GM18873 (cell line): ENCODE results near the gene FAM219A.
"Not testable (repeated sequence)": the region's sequence is repeated elsewhere in the genome, so short reads cannot be mapped to it uniquely, and the experiment has no call there.

ENCODE experiments used
- ATAC-seq: cut with Tn5 transposase; IDR thresholded peaks from one replicate; pipeline ENCODE4 v1.9.1; 2021; ENCODE audit warnings: mild to moderate bottlenecking, moderate library complexity, moderate number of reproducible peaks; ENCODE audit not compliant: unreplicated experiment, low FRiP score

The FAM219A gene

GRCh38 chr9:34363619-34364351 lies 94.6 kb downstream of the FAM219A start:
- ATAC-seq = no peak

GRCh38 chr9:34362614-34363214 lies 95.7 kb downstream of the FAM219A start:
- ATAC-seq = no peak

- not testable (repeated sequence) for ATAC-seq
Observed at GRCh38 chr9:34352957-34353356, 105.4 kb downstream of the FAM219A start.

GRCh38 chr9:34352122-34352652 lies 106.2 kb downstream of the FAM219A start:
- ATAC-seq = not testable (repeated sequence)

GRCh38 chr9:34349324-34349723 lies 109.0 kb downstream of the FAM219A start:
- ATAC-seq = no peak
